ENCODE results near the gene RASSF3. TPM values are rescaled to one million over a fixed set of nuclear protein-coding genes. Genes with fewer than 3 reads are reported as not detected.
"Not testable (repeated sequence)": the region's sequence is repeated elsewhere in the genome, so short reads cannot be mapped to it uniquely, and the experiment has no call there.

Gene RASSF3
- total and polyA plus RNA-seq, 2 of the 13 experiments (the other 11 are each of a cell fraction or from before 2014, with no cell fraction given): 15.5 to 16.0 TPM

GRCh38 chr12:64688715-64689114, 78.4 kb downstream of the RASSF3 start:
- intact Hi-C loops (cut with micrococcal nuclease; ENCODE audit: unreplicated experiment) (no loop called here), in situ Hi-C loops (cut with HindIII; ENCODE audit: extremely low pct_ligation_motif_present, low pct_unique_long_range_greater_than_20kb) (no loop called here)
- Histone ChIP-seq H3K9me3 (ENCODE audit: low read length) (no peaks in the 10 kb centered on the region), H3K27me3 (ENCODE audit: control insufficient read depth in 1 of 2, insufficient read depth in 2 of 2, low read length in 2 of 2) (no peaks in the 10 kb centered on the region), H3K4me2 (ENCODE audit: low read depth, low read length) (no peak overlapping the region), H2AFZ (ENCODE audit: low read length) (no peak overlapping the region), H4K20me1 (ENCODE audit: insufficient read depth, low read length) (no peaks in the 10 kb centered on the region), H3K79me2 (ENCODE audit: insufficient read depth, low read length) (peaks cover under 1% of the 10 kb centered on the region), H3K36me3 (replicated peaks in 1 of 2; ENCODE audit: control insufficient read depth in 1 of 2, insufficient read depth in 2 of 2, low read length in 2 of 2) (peaks cover 18 to 33% of the 10 kb centered on the region in 2 experiments; a peak in 4 of 5 replicates), H3K27ac (ENCODE audit: extremely low read length, insufficient read depth, low read length) (no peak overlapping the region), H3K9ac (ENCODE audit: insufficient read depth, low read depth, low read length) (no peak overlapping the region), H3K4me1 (ENCODE audit: insufficient read depth, low read length) (peaks cover 37% of the 10 kb centered on the region), H3K4me3 (replicated peaks in 1 of 3; ENCODE audit: insufficient read depth in 1 of 3, low read depth in 2 of 3, low read length in 3 of 3) (no peak overlapping the region)
- 100% methylated on average over 5 of the region's 7 CpGs for WGBS (ENCODE audit: low lambda C conversion rate)
- CTCF ChIA-PET (ENCODE audit: low intra/inter-chr PET ratio, low total read pairs): no interaction called here
- ATAC-seq (no peak), DNase-seq (ENCODE audit: low spot score) (no peak), FAIRE-seq (no peak)
- TF ChIP-seq SMAD1 (CRISPR knock-in tag; IDR thresholded peaks at IDR 0.05; ENCODE audit: borderline replicate concordance, low read depth) (no peak), HIVEP1 (CRISPR knock-in tag; IDR thresholded peaks at IDR 0.05) (no peak), SMAD9 (CRISPR knock-in tag; IDR thresholded peaks at IDR 0.05) (no peak), ZBED4 (CRISPR knock-in tag; IDR thresholded peaks at IDR 0.05; ENCODE audit: borderline replicate concordance) (no peak), FOXC1 (CRISPR knock-in tag; IDR thresholded peaks at IDR 0.05; ENCODE audit: borderline replicate concordance) (no peak), DRAP1 (CRISPR knock-in tag; IDR thresholded peaks at IDR 0.05) (no peak), POLR2AphosphoS5 (IDR thresholded peaks at IDR 0.05; ENCODE audit: low read depth, low read length) (no peak), MLLT10 (CRISPR knock-in tag; IDR thresholded peaks at IDR 0.05) (no peak), RARA (CRISPR knock-in tag; IDR thresholded peaks at IDR 0.05) (no peak)
- no TSS peak for BruUV-seq (replicated peaks)
- POLR2A ChIA-PET: no interaction called here

GRCh38 chr12:64690236-64690635, 79.9 kb downstream of the RASSF3 start:
- H3K4me3 ChIP-seq (replicated peaks in 1 of 3; ENCODE audit: insufficient read depth in 1 of 3, low read depth in 2 of 3, low read length in 3 of 3); H3K27ac ChIP-seq (ENCODE audit: extremely low read length, insufficient read depth, low read length); ATAC-seq; POLR2A ChIA-PET; H3K9me3 ChIP-seq (ENCODE audit: low read length); H3K27me3 ChIP-seq (ENCODE audit: control insufficient read depth in 1 of 2, insufficient read depth in 2 of 2, low read length in 2 of 2); FAIRE-seq; H4K20me1 ChIP-seq (ENCODE audit: insufficient read depth, low read length); DNase-seq (ENCODE audit: low spot score); CTCF ChIA-PET (ENCODE audit: low intra/inter-chr PET ratio, low total read pairs); BruUV-seq (replicated peaks); H2AFZ ChIP-seq (ENCODE audit: low read length); intact Hi-C loops (cut with micrococcal nuclease; ENCODE audit: unreplicated experiment); H3K9ac ChIP-seq (ENCODE audit: insufficient read depth, low read depth, low read length); H3K79me2 ChIP-seq (ENCODE audit: insufficient read depth, low read length); H3K4me2 ChIP-seq (ENCODE audit: low read depth, low read length): not testable (repeated sequence)
- Histone ChIP-seq H3K4me1 (ENCODE audit: insufficient read depth, low read length) (peaks cover 30% of the 10 kb centered on the region), H3K36me3 (replicated peaks in 1 of 2; ENCODE audit: control insufficient read depth in 1 of 2, insufficient read depth in 2 of 2, low read length in 2 of 2) (peaks cover 18 to 36% of the 10 kb centered on the region in 2 experiments; a peak in 4 of 5 replicates)
- WGBS (ENCODE audit: low lambda C conversion rate): 100% methylated on average over 6 of the region's 6 CpGs
- in situ Hi-C loops (cut with HindIII; ENCODE audit: extremely low pct_ligation_motif_present, low pct_unique_long_range_greater_than_20kb): loop anchor here (5.0 kb wide), 1 partner anchor 143 kb away; no protein-coding TSS in a partner anchor

Measured in HepG2 (cell line).